ENCODE measurements around the gene GMEB2. TPM values are rescaled to one million over a fixed set of nuclear protein-coding genes. Genes with fewer than 3 reads are reported as not detected.
A peak's percentile ranks its signal among the peaks of the same experiment; 100 is the strongest.

GMEB2 gene
- total RNA-seq, 1 experiment from 2014 or later, result 14.3 TPM

DNA sequence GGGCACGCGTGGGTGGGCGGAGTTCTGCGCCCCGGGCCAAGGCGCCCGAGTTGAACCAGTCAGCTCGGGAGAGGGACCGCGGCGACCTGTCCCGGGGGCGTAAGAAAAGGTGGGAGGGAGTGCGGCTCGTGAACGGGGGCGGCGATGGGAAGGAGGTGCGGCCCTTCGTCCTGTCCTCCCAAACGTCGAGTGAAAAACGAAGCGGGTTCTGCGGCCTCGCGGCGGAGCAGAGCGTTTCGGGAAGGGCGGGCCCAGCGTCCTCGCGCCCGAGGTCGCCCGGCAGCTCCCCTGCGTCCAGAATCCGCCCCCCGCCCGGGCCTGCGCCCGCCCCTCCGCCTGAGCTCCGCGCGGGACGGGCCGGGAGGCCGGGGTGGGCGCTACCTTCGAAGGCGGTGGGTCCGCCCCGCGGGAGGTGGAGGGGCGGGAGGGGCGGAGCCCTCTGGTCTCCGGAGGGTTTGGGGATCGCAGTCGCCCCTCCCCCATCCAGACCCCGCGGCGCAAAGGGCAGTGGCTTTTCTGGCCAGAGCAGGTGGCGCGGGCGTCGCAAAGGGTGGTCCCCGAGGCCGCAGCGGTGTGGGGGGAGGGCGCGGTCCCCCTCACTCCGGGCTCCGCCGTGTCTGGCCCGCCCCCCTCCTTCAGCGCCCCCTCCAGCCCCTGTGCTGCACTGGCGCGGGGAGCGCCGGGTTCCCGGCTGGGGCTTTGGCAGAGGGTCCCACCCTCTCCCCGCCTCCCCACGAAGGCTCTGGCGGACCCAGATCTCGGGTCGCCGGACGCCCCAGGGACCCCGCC, 25.5 kb upstream of the GMEB2 start:
- H2BK20ac ChIP-seq (ENCODE audit: low read depth, low read length, poor library complexity, severe bottlenecking), result no peak overlapping the region
- no peak overlapping the region for H2AK5ac ChIP-seq (ENCODE audit: insufficient read length, low read length)
- H4K5ac ChIP-seq (ENCODE audit: insufficient read length, low read depth, low read length), result no peak overlapping the region
- no peak overlapping the region for H2BK12ac ChIP-seq (ENCODE audit: insufficient read length, low read depth, low read length)
- H3K56ac ChIP-seq (ENCODE audit: insufficient read length, low read depth, low read length), result no peak overlapping the region
- H4K8ac ChIP-seq (replicated peaks; ENCODE audit: insufficient read length, low read depth, low read length), result no peak overlapping the region
- TF ChIP-seq, protein P1, sequence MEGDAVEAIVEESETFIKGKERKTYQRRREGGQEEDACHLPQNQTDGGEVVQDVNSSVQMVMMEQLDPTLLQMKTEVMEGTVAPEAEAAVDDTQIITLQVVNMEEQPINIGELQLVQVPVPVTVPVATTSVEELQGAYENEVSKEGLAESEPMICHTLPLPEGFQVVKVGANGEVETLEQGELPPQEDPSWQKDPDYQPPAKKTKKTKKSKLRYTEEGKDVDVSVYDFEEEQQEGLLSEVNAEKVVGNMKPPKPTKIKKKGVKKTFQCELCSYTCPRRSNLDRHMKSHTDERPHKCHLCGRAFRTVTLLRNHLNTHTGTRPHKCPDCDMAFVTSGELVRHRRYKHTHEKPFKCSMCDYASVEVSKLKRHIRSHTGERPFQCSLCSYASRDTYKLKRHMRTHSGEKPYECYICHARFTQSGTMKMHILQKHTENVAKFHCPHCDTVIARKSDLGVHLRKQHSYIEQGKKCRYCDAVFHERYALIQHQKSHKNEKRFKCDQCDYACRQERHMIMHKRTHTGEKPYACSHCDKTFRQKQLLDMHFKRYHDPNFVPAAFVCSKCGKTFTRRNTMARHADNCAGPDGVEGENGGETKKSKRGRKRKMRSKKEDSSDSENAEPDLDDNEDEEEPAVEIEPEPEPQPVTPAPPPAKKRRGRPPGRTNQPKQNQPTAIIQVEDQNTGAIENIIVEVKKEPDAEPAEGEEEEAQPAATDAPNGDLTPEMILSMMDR (conservative IDR thresholded peaks at IDR 0.05), result peak; percentile 35; the same call in 2 of the 3 replicates
- no peaks in the 10 kb centered on the region for H3K27me3 ChIP-seq (ENCODE audit: insufficient read depth, low read length)
- H3K27me3 Mint-ChIP-seq (ENCODE audit: low read depth), result peaks cover 5% of the 10 kb centered on the region
- no peaks in the 10 kb centered on the region for H4K20me1 ChIP-seq (ENCODE audit: control insufficient read depth, insufficient read depth, insufficient read length)
- H3T11ph ChIP-seq (ENCODE audit: low read length), result no peak overlapping the region
- H3K4ac ChIP-seq (ENCODE audit: low read depth, low read length), result no peak overlapping the region
- H3K4me3 Mint-ChIP-seq, result peak overlapping the region; percentile 68 to 84
- H3K23me2 ChIP-seq (ENCODE audit: insufficient read length, low read depth, low read length, poor library complexity, severe bottlenecking), result peaks cover 4% of the 10 kb centered on the region
- H2BK5ac ChIP-seq (ENCODE audit: insufficient read length, low read length), result no peak overlapping the region
- no peaks in the 10 kb centered on the region for H3K79me1 ChIP-seq (ENCODE audit: insufficient read depth, low read depth, low read length, poor library complexity, severe bottlenecking)
- no peak overlapping the region for H3K18ac ChIP-seq (ENCODE audit: insufficient read length, low read depth, low read length)
- no peak overlapping the region for H2BK120ac ChIP-seq (ENCODE audit: low read depth, low read length, poor library complexity, severe bottlenecking)
- H3K27ac ChIP-seq (ENCODE audit: insufficient read length, low read depth, low read length), result no peak overlapping the region
- no peak overlapping the region for H3K27ac Mint-ChIP-seq
- peaks cover 15 to 16% of the 10 kb centered on the region in 2 experiments for H3K4me1 Mint-ChIP-seq
- no peak overlapping the region for H4K91ac ChIP-seq (ENCODE audit: insufficient read length, low read depth, low read length)
- no peak overlapping the region for H2AFZ ChIP-seq (ENCODE audit: low read length)
- no peaks in the 10 kb centered on the region for H3K9me3 ChIP-seq (ENCODE audit: control insufficient read depth, low read depth, low read length)
- no peaks in the 10 kb centered on the region for H3K4me1 ChIP-seq (ENCODE audit: insufficient read depth, low read length)
- WGBS (ENCODE audit: extremely low coverage, insufficient read length, low lambda C conversion rate), result no CpG with 5 or more reads among the region's 91 CpGs
- no peaks in the 10 kb centered on the region for H3K79me2 ChIP-seq (ENCODE audit: insufficient read depth, low read length)
- peak; percentile 53 for DNase-seq
- H3K14ac ChIP-seq (ENCODE audit: insufficient read depth, low read length), result no peak overlapping the region; the same call in 1 of the 2 replicates
- H3K9ac ChIP-seq (ENCODE audit: extremely low read depth, insufficient read length, low read length), result no peak overlapping the region
- H3K4me2 ChIP-seq (ENCODE audit: insufficient read depth, insufficient read length, low read length), result peak overlapping the region; percentile 16
- no peak overlapping the region for H2BK15ac ChIP-seq (ENCODE audit: low read depth, low read length)
- H3K9me3 Mint-ChIP-seq, result no peaks in the 10 kb centered on the region
- no peaks in the 10 kb centered on the region; a peak in 2 of 7 replicates for H3K36me3 Mint-ChIP-seq (ENCODE audit: insufficient read depth in 1 of 3, low read depth in 3 of 3)
- H3K23ac ChIP-seq (ENCODE audit: insufficient read length, low read depth, low read length), result no peak overlapping the region
